ENCODE measurements around the gene SLC16A5.
"Not testable (repeated sequence)": the region's sequence is repeated elsewhere in the genome, so short reads cannot be mapped to it uniquely, and the experiment has no call there.

The SLC16A5 gene

GRCh38 chr17:75087558-75088453, at the start of gene SLC16A5:
Gene SLC16A5, plus strand, starts transcription at chr17:75087954. Its CDS starts 5,683 bp downstream, at chr17:75093637.
- no peak for DNase-seq (ENCODE audit: low read depth in 2 of 2)

- no peak for DNase-seq (ENCODE audit: low read depth in 2 of 2)
Measured at GRCh38 chr17:75039238-75039637, 48.5 kb upstream of the SLC16A5 start.

GRCh38 chr17:75041656-75042280, 46.0 kb upstream of the SLC16A5 start:
- DNase-seq (ENCODE audit: low read depth in 2 of 2), result no peak

- DNase-seq (ENCODE audit: low read depth in 2 of 2), result not testable (repeated sequence)
Measured at GRCh38 chr17:75043789-75044188, 44.0 kb upstream of the SLC16A5 start.

GRCh38 chr17:75044716-75045115, 43.0 kb upstream of the SLC16A5 start:
- DNase-seq (ENCODE audit: low read depth in 2 of 2), result no peak

DNA sequence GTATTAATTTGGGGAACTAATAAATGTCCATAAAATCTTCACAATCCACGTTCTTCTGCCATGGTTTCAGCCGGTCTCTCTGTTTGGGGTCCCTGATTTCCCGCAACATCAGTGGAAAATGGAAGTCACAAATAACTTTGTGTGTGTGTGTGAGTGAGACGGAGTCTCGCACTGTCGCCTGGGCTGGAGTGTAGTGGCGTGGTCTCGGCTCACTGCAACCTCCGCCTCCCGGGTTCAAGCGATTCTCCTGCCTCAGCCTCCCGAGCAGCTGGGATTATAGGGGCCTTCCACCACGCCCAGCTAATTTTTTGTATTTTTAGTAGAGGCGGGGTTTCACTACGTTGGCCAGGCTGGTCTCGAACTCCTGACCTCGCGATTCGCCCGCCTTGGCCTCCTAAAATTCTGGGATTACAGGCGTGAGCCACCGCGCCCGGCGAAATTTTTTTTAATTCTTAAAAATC, 41.8 kb upstream of the SLC16A5 start:
- not testable (repeated sequence) for DNase-seq (ENCODE audit: low read depth in 2 of 2)

GRCh38 chr17:75046407-75047289, 41.1 kb upstream of the SLC16A5 start, which contains the start of the genes ATP5PD and KCTD2:
Gene ATP5PD, minus strand, starts transcription at chr17:75046969. Its CDS starts 4,319 bp downstream, at chr17:75042650.
Gene KCTD2, plus strand, starts transcription at chr17:75047225. Its CDS starts 26 bp downstream, at chr17:75047251.
- DNase-seq (ENCODE audit: low read depth in 2 of 2), result peak; percentile 89 to 92

GRCh38 chr17:75047398-75048098, 40.2 kb upstream of the SLC16A5 start:
- DNase-seq (ENCODE audit: low read depth in 2 of 2), result no peak

- no peak for DNase-seq (ENCODE audit: low read depth in 2 of 2)
Measured at GRCh38 chr17:75048249-75048878, 39.4 kb upstream of the SLC16A5 start.

GRCh38 chr17:75049057-75049456, 38.7 kb upstream of the SLC16A5 start:
- no peak for DNase-seq (ENCODE audit: low read depth in 2 of 2)

GRCh38 chr17:75049706-75050105, 38.0 kb upstream of the SLC16A5 start:
- no peak for DNase-seq (ENCODE audit: low read depth in 2 of 2)

DNA sequence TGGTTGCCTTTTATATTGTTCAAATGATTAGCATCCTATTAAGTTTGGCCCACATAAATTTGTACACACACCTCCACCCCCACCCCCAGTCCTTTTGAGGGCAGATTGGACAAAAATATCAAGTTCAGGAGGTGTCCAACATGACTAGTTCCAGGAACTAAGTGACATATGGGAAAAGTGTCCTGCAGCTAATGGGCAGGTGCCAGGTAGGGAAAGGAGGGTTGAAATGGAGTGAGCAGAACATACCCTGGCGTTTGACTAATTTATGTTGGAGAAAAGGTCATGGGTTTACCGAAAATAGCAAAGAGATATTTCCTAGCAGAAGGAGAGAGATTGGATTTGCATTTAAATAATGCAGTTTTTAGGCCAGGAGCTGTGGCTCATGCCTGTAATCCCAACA, 35.8 kb upstream of the SLC16A5 start:
- no peak for DNase-seq (ENCODE audit: low read depth in 2 of 2)

GRCh38 chr17:75059369-75060345, 28.1 kb upstream of the SLC16A5 start:
- DNase-seq (ENCODE audit: low read depth in 2 of 2), result no peak

DNA sequence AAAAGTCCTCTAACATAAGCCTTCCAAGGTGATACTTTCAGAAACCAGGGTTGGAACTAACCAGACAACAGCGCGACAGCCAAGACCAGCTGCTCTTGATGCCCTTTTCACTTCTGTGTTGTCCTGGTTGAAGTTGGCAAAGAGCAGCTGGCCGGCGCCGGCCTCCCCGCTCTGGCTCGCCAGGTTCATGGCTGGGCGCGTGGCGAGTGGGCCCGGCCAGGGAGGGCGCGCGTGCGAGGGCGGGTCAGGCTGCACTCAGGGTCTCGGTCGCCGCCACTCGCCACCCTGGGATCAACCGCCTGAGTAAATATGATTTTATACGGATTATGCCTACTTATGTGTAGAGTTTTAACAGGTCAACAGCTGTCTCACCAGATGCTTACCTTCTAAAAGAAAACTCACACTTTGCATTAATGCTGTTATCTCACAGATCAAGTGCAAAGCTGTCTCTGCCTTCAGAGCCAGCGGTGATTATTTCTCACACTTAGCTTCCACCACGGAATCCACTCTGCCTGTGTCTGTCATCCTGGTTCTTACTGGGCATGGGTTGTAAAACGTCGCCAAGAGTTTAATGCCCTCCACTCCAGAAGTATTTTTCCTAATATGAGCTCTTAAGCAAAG, 27.2 kb upstream of the SLC16A5 start:
- DNase-seq (ENCODE audit: low read depth in 2 of 2), result no peak

DNA sequence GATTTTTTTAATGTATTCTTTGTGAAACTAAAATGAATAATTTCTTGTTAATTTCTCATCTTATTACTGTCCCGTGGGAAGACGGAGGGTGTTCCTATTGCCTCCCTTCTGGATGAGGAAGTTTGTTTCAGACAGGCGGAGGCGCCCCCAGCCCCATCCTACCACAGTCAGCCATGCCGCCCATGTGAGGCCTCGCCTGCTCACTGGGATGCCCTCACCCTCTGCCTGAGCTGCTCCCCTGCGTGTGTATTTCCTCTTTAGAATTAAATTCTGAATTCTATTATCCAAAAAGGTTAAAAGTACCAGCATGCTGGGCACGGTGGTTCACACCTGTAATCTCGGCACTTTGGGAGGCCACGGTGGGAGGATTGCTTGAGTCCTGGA, 26.7 kb upstream of the SLC16A5 start:
- no peak for DNase-seq (ENCODE audit: low read depth in 2 of 2)

DNA sequence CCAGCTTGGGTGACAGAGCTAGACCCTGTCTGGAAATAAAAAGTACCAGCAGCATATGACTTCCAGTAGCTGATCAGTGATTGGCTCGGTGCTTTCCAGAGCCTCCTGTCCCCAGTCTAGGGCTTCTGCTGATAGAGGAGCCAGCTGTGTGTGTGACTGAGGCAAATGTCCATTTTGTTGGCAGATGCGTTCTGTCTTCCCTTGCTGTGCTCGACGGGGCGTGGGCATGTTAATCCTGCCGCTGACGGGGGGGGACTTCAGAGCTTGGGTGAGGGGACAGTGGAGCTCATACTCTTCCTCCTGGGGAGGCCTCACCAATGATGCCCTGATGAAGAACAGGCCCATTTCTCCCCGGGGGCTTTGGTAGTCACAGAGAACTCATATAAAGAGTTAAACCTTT, 26.1 kb upstream of the SLC16A5 start:
- no peak for DNase-seq (ENCODE audit: low read depth in 2 of 2)

DNA sequence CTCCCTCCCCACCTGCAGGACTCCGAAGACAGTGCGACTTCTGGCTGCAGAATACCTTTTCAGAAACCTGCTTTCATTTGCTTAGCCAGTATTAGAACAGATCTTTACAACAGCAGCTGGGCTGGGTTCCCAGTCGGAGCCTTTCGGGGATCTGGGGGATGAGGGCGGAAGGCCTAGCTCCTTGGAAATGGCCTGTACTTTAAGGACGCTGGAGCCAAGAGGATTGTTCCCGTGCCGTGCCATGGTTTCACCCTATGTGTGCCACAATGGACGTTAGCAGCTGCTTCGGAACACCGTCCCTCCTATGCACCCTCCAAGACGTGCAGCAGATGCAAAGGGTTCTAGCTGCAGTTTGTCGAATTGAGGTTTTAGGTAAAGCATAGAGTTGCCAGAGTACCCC, 24.6 kb upstream of the SLC16A5 start:
- DNase-seq (ENCODE audit: low read depth in 2 of 2), result no peak

DNA sequence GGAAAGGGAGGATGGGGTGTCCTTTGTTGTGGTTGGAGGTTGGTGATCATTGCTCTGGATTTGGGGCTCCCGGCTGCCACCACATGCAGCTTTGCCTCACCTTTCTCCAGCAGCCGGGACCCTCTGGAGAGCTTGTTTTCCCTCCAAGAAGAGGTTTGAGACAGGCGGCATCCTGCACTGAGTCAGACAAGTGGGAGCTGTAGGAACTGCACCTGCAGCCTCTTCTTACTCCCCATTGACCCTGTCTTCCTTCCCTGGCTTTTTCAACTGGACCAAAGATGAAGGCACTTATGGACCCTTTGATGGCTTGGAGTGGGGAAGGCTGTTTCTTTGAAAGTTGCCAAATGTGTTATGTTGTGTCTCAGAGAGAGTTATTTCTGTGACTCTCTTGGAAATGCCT, 24.1 kb upstream of the SLC16A5 start:
- DNase-seq (ENCODE audit: low read depth in 2 of 2), result no peak

DNA sequence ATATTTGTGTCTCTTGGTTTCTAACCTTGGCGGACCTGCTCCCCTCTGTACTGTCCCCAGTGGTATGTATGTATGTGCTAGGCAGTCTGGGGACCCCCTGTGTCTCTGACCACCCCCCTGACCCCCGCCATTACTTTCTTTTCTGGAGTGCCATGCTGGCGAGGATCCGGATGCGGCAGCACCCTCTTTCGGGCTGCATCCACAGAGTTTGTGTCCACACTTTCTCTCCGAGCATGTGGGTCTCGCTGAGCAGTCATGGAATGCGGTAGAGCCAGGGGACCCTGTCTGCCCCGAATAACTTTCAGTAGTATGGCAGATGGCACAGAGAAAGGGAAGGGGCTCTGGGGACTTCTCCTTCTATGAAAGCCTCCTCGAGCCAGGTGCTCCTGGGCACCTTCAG, 23.7 kb upstream of the SLC16A5 start:
- no peak for DNase-seq (ENCODE audit: low read depth in 2 of 2)

Measured in activated CD8-positive, alpha-beta memory T cell treated with anti-CD3 and anti-CD28 coated beads for 4 hours (primary cell).